Left kidney (tissue), 2 donors: ENCODE measurements around the gene SS18L1. TPM values are rescaled to one million over a fixed set of nuclear protein-coding genes. Genes with fewer than 3 reads are reported as not detected.
A peak's percentile ranks its signal among the peaks of the same experiment; 100 is the strongest.

Source experiments
- DNase-seq: peaks from one replicate; pipeline ENCODE4 v3.0.0-alpha.2; 2013
- polyA plus RNA-seq: library from polyadenylated mRNA; unstranded; fragments of 120-200 nt; gene quantifications from one replicate; pipeline ENCODE4 v1.2.1, GENCODE V29; 2013; ENCODE audit not compliant: insufficient read length

The SS18L1 gene
- polyA plus RNA-seq, 1 donor: 26.1 TPM

DNA sequence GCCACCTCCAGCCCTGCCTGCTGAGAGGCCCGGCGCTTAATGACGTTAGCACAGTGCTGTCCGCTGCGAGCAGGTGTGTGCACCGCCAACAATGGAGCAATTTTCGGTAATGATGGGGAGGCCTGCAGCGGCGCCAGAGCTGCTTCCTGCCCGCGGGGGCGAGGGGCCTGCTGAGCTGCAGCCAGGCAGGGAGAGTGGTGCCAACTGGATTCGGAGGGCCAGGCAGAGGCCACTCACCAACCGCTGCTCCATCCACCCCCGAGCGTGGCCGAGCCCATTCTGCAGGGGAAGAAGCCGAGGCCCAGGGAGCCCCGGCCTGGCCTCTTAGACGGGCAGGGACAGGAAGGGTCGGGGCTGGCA, 66.9 kb downstream of the SS18L1 start:
- DNase-seq: no peak

GRCh38 chr20:62211216-62211615, 67.6 kb downstream of the SS18L1 start:
- DNase-seq: no peak

DNA sequence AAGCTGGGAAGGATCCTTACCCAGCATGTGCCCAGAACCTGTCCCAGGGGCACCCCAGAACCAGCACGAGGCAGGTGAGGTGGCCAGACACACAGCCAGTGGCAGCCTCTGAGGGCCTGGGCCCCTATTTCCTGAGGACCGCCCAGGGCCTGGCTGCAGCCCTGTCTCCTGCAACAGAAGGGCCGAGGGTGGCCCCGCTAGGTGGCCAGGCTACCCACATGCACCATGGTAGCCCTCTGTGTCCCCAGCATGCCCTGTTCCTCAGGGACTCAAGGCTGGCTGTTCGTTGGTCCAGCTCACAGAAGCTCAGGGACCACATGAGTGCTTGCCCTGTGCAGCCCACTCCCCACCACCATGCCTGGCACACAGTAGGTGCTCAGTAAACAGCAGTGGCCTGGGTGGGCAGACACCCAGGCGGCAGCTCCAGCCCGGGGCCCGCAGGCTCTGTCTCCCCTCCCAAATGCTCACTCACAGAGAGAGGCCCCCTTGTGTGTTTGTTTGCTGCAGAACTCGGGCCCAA, 68.3 kb downstream of the SS18L1 start:
- DNase-seq: no peak

DNA sequence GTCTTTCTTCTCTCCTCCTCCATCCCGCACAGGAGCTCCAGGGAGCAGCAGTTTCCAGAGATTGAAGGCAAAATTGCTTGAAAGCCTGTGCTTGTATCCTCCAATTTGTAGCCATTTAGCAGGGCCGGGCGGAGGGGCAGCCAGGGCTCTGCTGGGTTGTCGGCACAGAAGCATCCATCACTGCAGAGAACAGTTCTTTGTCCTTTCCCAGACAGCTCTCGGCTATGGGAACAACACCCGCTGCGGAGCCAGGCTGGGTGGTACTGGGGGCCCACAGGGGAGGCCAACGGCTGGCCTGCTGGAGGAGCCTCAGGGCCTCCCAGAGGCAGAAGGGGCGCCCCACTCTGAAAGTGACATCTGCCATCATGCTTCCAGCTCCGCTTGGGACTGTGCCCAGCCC, 68.7 kb downstream of the SS18L1 start:
- no peak for DNase-seq

DNA sequence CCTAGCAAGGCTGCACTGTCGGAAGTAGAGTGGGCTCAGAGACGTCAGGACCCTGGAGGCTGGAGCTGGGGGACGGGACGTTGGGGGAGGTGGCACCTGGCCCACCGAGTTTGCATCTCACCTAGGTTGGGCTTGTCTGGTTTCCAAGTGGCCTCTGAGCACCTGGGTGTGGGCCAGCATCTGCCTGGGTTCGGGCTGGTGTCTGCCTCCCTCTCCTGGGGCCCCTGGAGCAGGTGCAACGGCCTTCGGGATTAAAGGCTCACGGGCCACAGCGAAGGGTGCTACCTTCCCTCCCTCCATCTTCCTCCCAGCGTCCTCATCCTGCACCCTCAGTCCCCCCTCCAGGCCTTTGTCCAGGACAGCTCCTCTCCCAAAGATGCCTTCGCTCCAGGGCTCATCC, 70.5 kb downstream of the SS18L1 start:
- no peak for DNase-seq

- no peak for DNase-seq
Measured at GRCh38 chr20:62215020-62215990, 71.7 kb downstream of the SS18L1 start.

- DNase-seq: no peak
Measured at GRCh38 chr20:62215991-62216635, 72.5 kb downstream of the SS18L1 start.

GRCh38 chr20:62216636-62217566, 73.3 kb downstream of the SS18L1 start:
- no peak for DNase-seq

GRCh38 chr20:62217913-62218773, 74.6 kb downstream of the SS18L1 start:
- no peak for DNase-seq

GRCh38 chr20:62219101-62219991, 75.8 kb downstream of the SS18L1 start:
- no peak for DNase-seq

GRCh38 chr20:62219992-62220665, 76.6 kb downstream of the SS18L1 start, which contains the start of gene HRH3:
Gene HRH3, minus strand, starts transcription at chr20:62220278. Its CDS starts 308 bp downstream, at chr20:62219970.
- DNase-seq: peak; percentile 51

DNA sequence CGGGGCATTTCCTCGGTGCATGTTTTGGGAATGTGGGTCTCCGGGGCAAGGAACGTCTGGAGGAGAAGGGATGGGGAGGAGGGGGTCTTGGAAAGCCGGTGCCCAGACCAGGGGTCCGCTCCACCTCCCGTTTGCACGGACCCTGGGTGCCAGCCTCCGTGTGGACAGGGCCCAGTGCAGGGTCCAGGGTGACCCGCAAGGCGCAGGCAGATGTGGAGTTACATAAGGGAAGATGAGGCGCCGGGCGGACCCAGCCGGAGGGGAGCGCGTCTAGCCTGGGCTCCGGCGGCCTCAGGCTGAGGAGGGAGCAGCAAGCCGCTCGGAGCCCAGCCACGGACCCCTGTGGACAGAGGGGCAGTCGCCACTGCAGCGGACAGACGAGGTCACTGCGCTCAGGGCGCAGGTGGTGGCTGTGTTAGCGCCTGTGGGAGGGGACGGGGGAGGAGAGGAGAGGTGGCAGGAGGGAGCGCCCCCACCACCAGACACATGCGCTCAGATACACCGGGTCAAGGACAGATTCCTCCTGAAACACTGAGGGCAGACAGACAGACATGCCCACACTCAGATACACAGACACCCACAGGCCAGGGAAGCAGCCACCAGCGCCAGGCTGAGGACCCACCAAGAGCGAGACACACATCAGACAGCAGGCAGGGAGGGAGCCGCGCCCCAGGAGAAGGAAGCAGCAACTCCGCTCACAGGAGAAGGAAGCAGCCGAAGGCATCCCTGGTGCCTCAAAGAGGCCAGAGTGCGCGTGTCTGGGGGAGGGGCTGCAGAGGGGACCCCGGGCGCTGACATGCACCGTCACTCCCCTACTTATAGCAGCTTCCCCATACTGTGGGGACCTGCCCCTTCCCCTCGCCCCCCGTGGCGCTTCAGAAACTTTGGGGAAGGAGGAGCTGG, 77.3 kb downstream of the SS18L1 start:
- no peak for DNase-seq

GRCh38 chr20:62222266-62222850, 78.8 kb downstream of the SS18L1 start:
- no peak for DNase-seq

DNA sequence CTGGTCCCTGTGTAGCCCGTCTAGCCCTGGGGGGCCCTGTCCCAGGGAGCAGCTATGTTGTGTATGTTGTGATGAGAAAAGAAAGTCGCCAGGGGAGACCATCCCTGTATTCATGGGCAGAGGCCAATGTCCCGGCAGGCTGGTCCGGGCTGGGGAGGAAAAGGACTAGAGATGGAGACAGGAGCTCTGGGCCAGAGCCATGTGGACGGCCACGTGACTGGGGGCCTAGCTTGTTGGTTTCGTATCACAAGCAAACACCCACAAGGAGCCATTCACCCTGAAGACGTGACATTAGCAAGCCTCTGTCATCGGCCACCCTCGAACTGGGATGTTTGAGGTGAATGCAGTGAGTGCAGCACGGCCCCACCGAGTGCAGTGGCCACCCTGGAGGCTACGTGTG, 79.4 kb downstream of the SS18L1 start:
- no peak for DNase-seq

DNA sequence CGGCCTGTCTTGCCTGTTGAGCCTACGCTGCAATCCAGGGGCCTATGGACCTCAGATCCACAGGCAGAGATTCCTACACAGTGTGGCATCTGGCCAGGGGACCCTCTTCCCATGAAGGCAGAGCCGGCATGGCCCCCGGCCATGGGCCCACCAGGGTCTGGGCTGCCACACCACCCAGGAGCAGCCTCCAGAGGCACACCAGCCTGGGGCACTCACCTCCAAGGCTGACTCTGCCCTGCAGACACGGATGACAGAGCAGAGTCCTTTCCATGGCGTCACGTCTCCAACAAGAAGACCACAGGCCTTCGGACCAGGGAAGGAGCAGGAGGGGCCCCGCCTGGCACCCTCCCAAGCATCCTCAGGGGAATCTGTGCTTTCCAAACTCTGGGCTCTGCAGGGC, 80.0 kb downstream of the SS18L1 start:
- no peak for DNase-seq

- no peak for DNase-seq
Measured at GRCh38 chr20:62224113-62224855, 80.7 kb downstream of the SS18L1 start.

- DNase-seq: no peak
Measured at GRCh38 chr20:62225026-62225425, 81.5 kb downstream of the SS18L1 start.
